ENCODE data around the gene MTRR.

Gene MTRR

DNA sequence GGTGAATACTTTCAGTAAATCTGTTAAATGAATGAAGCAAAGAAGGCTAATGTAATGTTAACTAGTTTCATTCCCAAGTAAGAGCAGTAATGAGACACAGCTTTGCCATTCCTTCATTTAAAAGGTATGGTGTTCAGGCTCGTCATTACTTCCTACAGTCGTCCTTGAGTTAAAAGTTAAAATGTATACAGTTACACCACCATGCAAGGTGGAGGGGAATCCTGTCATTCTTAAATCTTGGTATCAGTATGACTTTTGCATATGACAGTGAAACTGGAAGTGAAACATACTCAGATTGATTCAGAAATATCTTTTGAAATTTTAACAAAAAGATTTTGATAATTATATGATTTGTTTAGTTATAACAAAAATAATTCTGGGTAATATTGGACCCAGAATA is 25.9 kb downstream of the MTRR start:
- no peak overlapping the region for H3K9ac ChIP-seq (ENCODE audit: low read depth, low read length, poor library complexity, severe bottlenecking)
- no peaks in the 10 kb centered on the region for H3K79me2 ChIP-seq (ENCODE audit: insufficient read depth, low read length)
- no peaks in the 10 kb centered on the region for H3K27me3 ChIP-seq (ENCODE audit: insufficient read depth, low read length, poor library complexity, severe bottlenecking)
- H3K4me3 ChIP-seq (ENCODE audit: low read length, poor library complexity, severe bottlenecking) = no peak overlapping the region
- no peak overlapping the region for H2AFZ ChIP-seq (ENCODE audit: low read length)
- H4K20me1 ChIP-seq (ENCODE audit: insufficient read depth, low read length, poor library complexity, severe bottlenecking) = no peaks in the 10 kb centered on the region
- no peaks in the 10 kb centered on the region for H3K9me3 ChIP-seq (ENCODE audit: insufficient read depth, low read depth, low read length)
- H3K9me2 ChIP-seq (replicated peaks; ENCODE audit: low read depth, low read length) = no peaks in the 10 kb centered on the region
- TF ChIP-seq, protein P1, sequence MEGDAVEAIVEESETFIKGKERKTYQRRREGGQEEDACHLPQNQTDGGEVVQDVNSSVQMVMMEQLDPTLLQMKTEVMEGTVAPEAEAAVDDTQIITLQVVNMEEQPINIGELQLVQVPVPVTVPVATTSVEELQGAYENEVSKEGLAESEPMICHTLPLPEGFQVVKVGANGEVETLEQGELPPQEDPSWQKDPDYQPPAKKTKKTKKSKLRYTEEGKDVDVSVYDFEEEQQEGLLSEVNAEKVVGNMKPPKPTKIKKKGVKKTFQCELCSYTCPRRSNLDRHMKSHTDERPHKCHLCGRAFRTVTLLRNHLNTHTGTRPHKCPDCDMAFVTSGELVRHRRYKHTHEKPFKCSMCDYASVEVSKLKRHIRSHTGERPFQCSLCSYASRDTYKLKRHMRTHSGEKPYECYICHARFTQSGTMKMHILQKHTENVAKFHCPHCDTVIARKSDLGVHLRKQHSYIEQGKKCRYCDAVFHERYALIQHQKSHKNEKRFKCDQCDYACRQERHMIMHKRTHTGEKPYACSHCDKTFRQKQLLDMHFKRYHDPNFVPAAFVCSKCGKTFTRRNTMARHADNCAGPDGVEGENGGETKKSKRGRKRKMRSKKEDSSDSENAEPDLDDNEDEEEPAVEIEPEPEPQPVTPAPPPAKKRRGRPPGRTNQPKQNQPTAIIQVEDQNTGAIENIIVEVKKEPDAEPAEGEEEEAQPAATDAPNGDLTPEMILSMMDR (conservative IDR thresholded peaks at IDR 0.05; ENCODE audit: low read length) = no peak
- TF ChIP-seq EZH2phosphoT487 (IDR thresholded peaks at IDR 0.05; ENCODE audit: borderline replicate concordance) = no peak
- H3F3A ChIP-seq (ENCODE audit: low read depth) = no peaks in the 10 kb centered on the region
- no peak overlapping the region for H3K4me2 ChIP-seq (ENCODE audit: low read depth, low read length, poor library complexity, severe bottlenecking)
- H3K4me1 ChIP-seq (ENCODE audit: insufficient read depth, low read length, poor library complexity, severe bottlenecking) = no peaks in the 10 kb centered on the region
- H3K36me3 ChIP-seq (ENCODE audit: insufficient read depth, low read length) = peaks cover 86% of the 10 kb centered on the region

DNA sequence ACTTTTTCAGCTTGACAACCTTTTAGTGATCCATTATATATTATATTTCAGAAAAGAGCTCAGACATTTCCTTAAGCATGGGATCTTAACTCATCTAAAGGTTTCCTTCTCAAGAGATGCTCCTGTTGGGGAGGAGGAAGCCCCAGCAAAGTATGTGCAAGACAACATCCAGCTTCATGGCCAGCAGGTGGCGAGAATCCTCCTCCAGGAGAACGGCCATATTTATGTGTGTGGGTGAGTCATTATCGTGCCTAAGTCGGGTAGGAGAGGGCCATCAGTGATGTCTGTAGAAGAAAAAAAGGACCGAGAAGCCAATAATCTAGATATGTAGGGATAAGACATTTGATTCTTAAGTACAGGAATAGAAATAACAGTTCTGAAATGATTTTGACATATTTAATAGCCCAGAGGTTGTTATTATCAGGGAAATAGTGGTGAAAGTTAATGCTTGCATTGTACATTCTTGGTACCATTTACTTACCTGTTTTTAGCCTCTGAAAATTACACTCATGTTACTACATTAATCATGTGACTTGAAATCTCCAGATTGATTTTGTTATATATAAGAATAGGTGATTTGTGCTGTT is 28.2 kb downstream of the MTRR start:
- H4K20me1 ChIP-seq (ENCODE audit: insufficient read depth, low read length, poor library complexity, severe bottlenecking) = no peaks in the 10 kb centered on the region
- no peaks in the 10 kb centered on the region for H3K9me2 ChIP-seq (replicated peaks; ENCODE audit: low read depth, low read length)
- H3F3A ChIP-seq (ENCODE audit: low read depth) = no peaks in the 10 kb centered on the region
- H3K36me3 ChIP-seq (ENCODE audit: insufficient read depth, low read length) = peaks cover 92% of the 10 kb centered on the region
- no peak overlapping the region for H3K4me2 ChIP-seq (ENCODE audit: low read depth, low read length, poor library complexity, severe bottlenecking)
- H3K9ac ChIP-seq (ENCODE audit: low read depth, low read length, poor library complexity, severe bottlenecking) = no peak overlapping the region
- H2AFZ ChIP-seq (ENCODE audit: low read length) = no peak overlapping the region
- H3K79me2 ChIP-seq (ENCODE audit: insufficient read depth, low read length) = no peaks in the 10 kb centered on the region
- H3K27me3 ChIP-seq (ENCODE audit: insufficient read depth, low read length, poor library complexity, severe bottlenecking) = no peaks in the 10 kb centered on the region
- TF ChIP-seq, protein P1 (conservative IDR thresholded peaks at IDR 0.05; ENCODE audit: low read length) = peak; percentile 60
- no peak for TF ChIP-seq EZH2phosphoT487 (IDR thresholded peaks at IDR 0.05; ENCODE audit: borderline replicate concordance)
- H3K9me3 ChIP-seq (ENCODE audit: insufficient read depth, low read depth, low read length) = no peaks in the 10 kb centered on the region
- no peak overlapping the region for H3K4me3 ChIP-seq (ENCODE audit: low read length, poor library complexity, severe bottlenecking)
- H3K4me1 ChIP-seq (ENCODE audit: insufficient read depth, low read length, poor library complexity, severe bottlenecking) = no peaks in the 10 kb centered on the region

- no peaks in the 10 kb centered on the region for H3K9me2 ChIP-seq (replicated peaks; ENCODE audit: low read depth, low read length)
- no peak overlapping the region for H3K4me3 ChIP-seq (ENCODE audit: low read length, poor library complexity, severe bottlenecking)
- no peaks in the 10 kb centered on the region for H3K79me2 ChIP-seq (ENCODE audit: insufficient read depth, low read length)
- H2AFZ ChIP-seq (ENCODE audit: low read length) = no peak overlapping the region
- no peak overlapping the region for H3K4me2 ChIP-seq (ENCODE audit: low read depth, low read length, poor library complexity, severe bottlenecking)
- H3K9ac ChIP-seq (ENCODE audit: low read depth, low read length, poor library complexity, severe bottlenecking) = no peak overlapping the region
- no peaks in the 10 kb centered on the region for H3F3A ChIP-seq (ENCODE audit: low read depth)
- H3K27me3 ChIP-seq (ENCODE audit: insufficient read depth, low read length, poor library complexity, severe bottlenecking) = no peaks in the 10 kb centered on the region
- H3K36me3 ChIP-seq (ENCODE audit: insufficient read depth, low read length) = peaks cover 56% of the 10 kb centered on the region; the same call in 1 of the 2 replicates
- TF ChIP-seq EZH2phosphoT487 (IDR thresholded peaks at IDR 0.05; ENCODE audit: borderline replicate concordance) = no peak
- TF ChIP-seq, protein P1 (conservative IDR thresholded peaks at IDR 0.05; ENCODE audit: low read length) = no peak
- H3K4me1 ChIP-seq (ENCODE audit: insufficient read depth, low read length, poor library complexity, severe bottlenecking) = no peaks in the 10 kb centered on the region
- H4K20me1 ChIP-seq (ENCODE audit: insufficient read depth, low read length, poor library complexity, severe bottlenecking) = no peaks in the 10 kb centered on the region
- no peaks in the 10 kb centered on the region; the same call in 1 of the 2 replicates for H3K9me3 ChIP-seq (ENCODE audit: insufficient read depth, low read depth, low read length)
Observed at GRCh38 chr5:7902201-7902600, 33.3 kb downstream of the MTRR start.
